DMS153 (cell line): ENCODE data around the gene MAML3.
A peak's percentile ranks its signal among the peaks of the same experiment; 100 is the strongest.

Experiments
- DNase-seq: peaks from one replicate; lab custom pipeline; 2025; lab: John Stamatoyannopoulos, UW

Gene MAML3

GRCh38 chr4:140156529-140157171, 2.7 kb upstream of the MAML3 start:
- DNase-seq: no peak

- DNase-seq: peak; percentile 54
These were observed 548 bp upstream of the MAML3 start for GRCh38 chr4:140154572-140154891.

- DNase-seq: no peak
These were observed 616 bp downstream of the MAML3 start for GRCh38 chr4:140153419-140153717.

- no peak for DNase-seq
These were observed 1.1 kb downstream of the MAML3 start for GRCh38 chr4:140152751-140153418.

- DNase-seq: peak; percentile 80
These were observed 1.8 kb downstream of the MAML3 start for GRCh38 chr4:140152013-140152703.

- DNase-seq: peak; percentile 93
These were observed 2.3 kb downstream of the MAML3 start for GRCh38 chr4:140151699-140152012.

GRCh38 chr4:140150886-140151698, 2.9 kb downstream of the MAML3 start:
- DNase-seq: peak; percentile 90

GRCh38 chr4:140150636-140150885, 3.4 kb downstream of the MAML3 start:
- no peak for DNase-seq

- peak; percentile 46 for DNase-seq
These were observed 3.9 kb downstream of the MAML3 start for GRCh38 chr4:140149846-140150635.

GRCh38 chr4:140144050-140144449, 9.9 kb downstream of the MAML3 start:
- DNase-seq: no peak

GRCh38 chr4:140141210-140141835, 12.7 kb downstream of the MAML3 start:
- DNase-seq: peak; percentile 51

GRCh38 chr4:140140566-140140965, 13.4 kb downstream of the MAML3 start:
- no peak for DNase-seq

- no peak for DNase-seq
These were observed 15.6 kb downstream of the MAML3 start for GRCh38 chr4:140138428-140138827.

- DNase-seq: no peak
These were observed 16.3 kb downstream of the MAML3 start for GRCh38 chr4:140137671-140138070.

GRCh38 chr4:140136509-140136908, 17.5 kb downstream of the MAML3 start:
- DNase-seq: no peak

GRCh38 chr4:140135529-140136088, 18.4 kb downstream of the MAML3 start:
- peak; percentile 85 for DNase-seq

- no peak for DNase-seq
These were observed 19.1 kb downstream of the MAML3 start for GRCh38 chr4:140134746-140135425.

- no peak for DNase-seq
These were observed 20.4 kb downstream of the MAML3 start for GRCh38 chr4:140133576-140133975.

GRCh38 chr4:140131675-140132229, 22.2 kb downstream of the MAML3 start:
- DNase-seq: no peak

- no peak for DNase-seq
These were observed 23.3 kb downstream of the MAML3 start for GRCh38 chr4:140130677-140131076.

- DNase-seq: no peak
These were observed 26.6 kb downstream of the MAML3 start for GRCh38 chr4:140127422-140127821.
